ENCODE results near the gene PRAME. TPM values are rescaled to one million over a fixed set of nuclear protein-coding genes. Genes with fewer than 3 reads are reported as not detected.

Gene PRAME
- total RNA-seq, result not detected in 2 replicates

GRCh38 chr22:22558972-22559603, at the start of gene PRAME:
Gene PRAME (minus strand): TSS chr22:22559265. CDS start chr22:22556832, 2,433 bp downstream.

GRCh38 chr22:22520020-22520656, 38.9 kb downstream of the PRAME start, which contains the start of gene ZNF280A:
Gene ZNF280A (minus strand): TSS chr22:22520270. CDS start chr22:22515630, 4,640 bp downstream.

GRCh38 chr22:22508274-22509176, 50.5 kb downstream of the PRAME start, which contains the start of gene ZNF280B:
Gene ZNF280B (minus strand): TSS chr22:22508742. CDS start chr22:22489398, 19,344 bp downstream.

Other genes starting within 250 kb of the PRAME start
- 0.13 and 0.30 TPM in 2 replicates for gene ZNF280B, start 50.5 kb downstream of the PRAME start, total RNA-seq
- not detected in 2 replicates for gene ZNF280A, start 39.0 kb downstream of the PRAME start, total RNA-seq
- not detected in 2 replicates for gene GGTLC2, start 85.3 kb upstream of the PRAME start, total RNA-seq